Measurements from ENCODE around the gene KIF16B.

KIF16B gene

GRCh38 chr20:16432466-16433292, 140.6 kb downstream of the KIF16B start:
- DNase-seq (ENCODE audit: low spot score): no peak

- no peak for DNase-seq (ENCODE audit: low spot score)
Measured at GRCh38 chr20:16428112-16428511, 145.1 kb downstream of the KIF16B start.

GRCh38 chr20:16427571-16427970, 145.7 kb downstream of the KIF16B start:
- DNase-seq (ENCODE audit: low spot score): no peak

GRCh38 chr20:16424780-16425179, 148.5 kb downstream of the KIF16B start:
- no peak for DNase-seq (ENCODE audit: low spot score)

GRCh38 chr20:16423311-16424212, 149.7 kb downstream of the KIF16B start:
- DNase-seq (ENCODE audit: low spot score): no peak

- DNase-seq (ENCODE audit: low spot score): no peak
Measured at GRCh38 chr20:16419138-16419715, 154.0 kb downstream of the KIF16B start.

GRCh38 chr20:16418616-16419015, 154.6 kb downstream of the KIF16B start:
- no peak for DNase-seq (ENCODE audit: low spot score)

GRCh38 chr20:16417001-16417400, 156.2 kb downstream of the KIF16B start:
- no peak for DNase-seq (ENCODE audit: low spot score)

GRCh38 chr20:16415071-16416053, 157.9 kb downstream of the KIF16B start:
- no peak for DNase-seq (ENCODE audit: low spot score)

GRCh38 chr20:16412906-16413305, 160.3 kb downstream of the KIF16B start:
- DNase-seq (ENCODE audit: low spot score): no peak

- DNase-seq (ENCODE audit: low spot score): no peak
Measured at GRCh38 chr20:16411361-16411760, 161.9 kb downstream of the KIF16B start.

GRCh38 chr20:16410626-16411025, 162.6 kb downstream of the KIF16B start:
- DNase-seq (ENCODE audit: low spot score): no peak

GRCh38 chr20:16408981-16409380, 164.3 kb downstream of the KIF16B start:
- no peak for DNase-seq (ENCODE audit: low spot score)

- DNase-seq (ENCODE audit: low spot score): no peak
Measured at GRCh38 chr20:16407251-16408067, 165.8 kb downstream of the KIF16B start.

- no peak for DNase-seq (ENCODE audit: low spot score)
Measured at GRCh38 chr20:16405254-16405653, 168.0 kb downstream of the KIF16B start.

GRCh38 chr20:16404640-16405039, 168.6 kb downstream of the KIF16B start:
- no peak for DNase-seq (ENCODE audit: low spot score)

- no peak for DNase-seq (ENCODE audit: low spot score)
Measured at GRCh38 chr20:16404171-16404570, 169.1 kb downstream of the KIF16B start.

GRCh38 chr20:16400234-16400633, 173.0 kb downstream of the KIF16B start:
- DNase-seq (ENCODE audit: low spot score): no peak

GRCh38 chr20:16399801-16400200, 173.4 kb downstream of the KIF16B start:
- DNase-seq (ENCODE audit: low spot score): no peak

GRCh38 chr20:16397086-16397485, 176.2 kb downstream of the KIF16B start:
- DNase-seq (ENCODE audit: low spot score): no peak

GRCh38 chr20:16395366-16395765, 177.9 kb downstream of the KIF16B start:
- DNase-seq (ENCODE audit: low spot score): no peak

Data from NAMALWA (cell line).